Measurements from ENCODE around the gene AIFM1. TPM values are rescaled to one million over a fixed set of nuclear protein-coding genes. Genes with fewer than 3 reads are reported as not detected.

The AIFM1 gene
- total RNA-seq (29.7 and 30.6 TPM in 2 replicates), polyA plus RNA-seq (17.2 and 23.7 TPM in 2 replicates), polyA minus RNA-seq (20.1 and 23.0 TPM in 2 replicates), Bru-seq, nascent RNA (percentile 56 among the genes with signal in this experiment), BruChase-seq, experiment 1, labeled RNA remaining after a 6-hour chase (percentile 70 among the genes with signal in this experiment), BruChase-seq, experiment 2, labeled RNA remaining after a 2-hour chase (percentile 65 among the genes with signal in this experiment)
- polyA plus RNA-seq (2011; cell fraction: cytosol; rRNA removed) = 24.7 and 29.3 TPM in 2 replicates
- polyA plus RNA-seq (2011; cell fraction: nucleus; rRNA removed) = 22.8 and 29.3 TPM in 2 replicates
- 40.2 and 40.8 TPM in 2 replicates for polyA plus RNA-seq (2012)
- 26.1 TPM for polyA minus RNA-seq (2011; cell fraction: cytosol; rRNA and poly(A)+ RNA removed)
- polyA minus RNA-seq (2011; cell fraction: nucleus; rRNA and poly(A)+ RNA removed) = 5.7 and 7.1 TPM in 2 replicates
- long read RNA-seq, transcript AIFM1-201 (16 exons, 2,260 nt) = major isoform, 105 of 124 reads
- long read RNA-seq, partial matches to known transcripts = 11 of 124 reads
- long read RNA-seq, other reads (novel, unspliced or antisense) = 7 of 124 reads

DNA sequence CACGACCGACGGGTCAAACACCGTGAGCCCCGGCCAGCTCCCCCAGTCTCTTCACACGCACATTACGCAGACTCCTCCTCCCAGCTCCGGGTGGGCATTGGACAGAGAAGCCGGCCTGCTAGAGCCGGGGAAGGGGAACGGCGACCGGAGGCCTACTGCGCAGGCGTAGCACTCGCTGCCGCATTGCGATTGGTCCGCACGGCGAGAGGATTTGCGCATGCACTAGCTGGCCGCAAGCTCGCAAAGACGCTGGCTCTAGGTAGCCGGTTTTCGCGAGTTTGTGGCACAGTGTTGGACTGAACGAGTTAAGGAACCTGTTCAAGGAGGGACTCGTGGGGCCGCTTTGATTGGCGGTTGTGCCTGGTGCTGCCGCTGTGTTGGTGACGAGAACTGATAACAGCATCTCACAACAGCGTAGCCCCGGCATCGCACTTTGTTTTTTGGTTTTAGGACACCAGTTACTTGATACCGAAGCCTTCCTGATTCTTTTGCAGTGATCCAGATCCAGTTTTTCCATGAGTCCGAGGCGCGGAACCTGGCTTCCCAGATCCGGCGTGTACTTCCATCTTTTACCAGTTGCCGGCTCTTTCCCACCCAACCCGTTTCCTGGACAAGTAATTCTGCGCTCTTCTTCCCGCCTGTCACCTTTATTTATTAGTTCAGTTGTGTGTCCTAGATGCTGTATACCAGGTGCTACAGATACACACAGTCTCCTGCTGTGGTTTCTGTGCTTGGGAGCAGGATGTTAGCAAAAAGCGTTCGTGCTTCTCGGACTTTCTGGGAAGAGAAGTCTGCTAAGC lies at the start of gene AIFM1:
TSS of gene AIFM1 (minus strand) at position 139 of the 800 bp plus-strand sequence. CDS start 185 bp downstream, outside the sequence.
- H3K9ac ChIP-seq (replicated peaks; ENCODE audit: extremely low read depth, insufficient read depth, low read length) = peak within 1 kb of the TSS; percentile 84
- intact Hi-C loops (cut with micrococcal nuclease) = loop anchor here (1.0 to 2.0 kb wide), 3 partner anchors 26 to 81 kb away; no protein-coding TSS in a partner anchor
- H2AFZ ChIP-seq (ENCODE audit: low read depth, low read length) = peak within 1 kb of the TSS; percentile 78
- no peaks in the 10 kb centered on the region for H4K20me1 ChIP-seq (replicated peaks; ENCODE audit: control insufficient read depth, extremely low read depth, insufficient read depth, low read length)
- H3K27me3 ChIP-seq (ENCODE audit: control insufficient read depth in 2 of 2, insufficient read depth in 2 of 2, low read length in 2 of 2) = no peaks in the 10 kb centered on the region
- DNase-seq (ENCODE audit: low read depth, low spot score) = peak; percentile 98
- ChIA-PET CTCF (interaction anchor here (0.7 to 1.4 kb wide), 5 partner anchors 10 to 87 kb away, joined by 3 to 5 read pairs (median 3); no protein-coding TSS in a partner anchor), POLR2A (interaction anchor here (1.0 kb wide), 1 partner anchor 46 kb away, joined by 3 read pairs; no protein-coding TSS in a partner anchor)
- dilution Hi-C loops (cut with MboI; ENCODE audit: extremely low pct_ligation_motif_present, low sequenced_read_pairs) = no loop called here
- H3K9me1 ChIP-seq (replicated peaks; ENCODE audit: control insufficient read depth, extremely low read depth, insufficient read depth, low read length) = no peaks in the 10 kb centered on the region
- H3K4me1 ChIP-seq (ENCODE audit: control insufficient read depth, extremely low read depth, insufficient read depth, low read length) = peaks cover 15% of the 10 kb centered on the region
- no peaks in the 10 kb centered on the region for H3K9me3 ChIP-seq (replicated peaks; ENCODE audit: control insufficient read depth, insufficient read depth, low read length)
- peaks cover 5% of the 10 kb centered on the region for H3K79me2 ChIP-seq (ENCODE audit: control insufficient read depth, insufficient read depth, low read length)
- H3K36me3 ChIP-seq (ENCODE audit: control insufficient read depth in 2 of 2, extremely low read depth in 1 of 2, insufficient read depth in 2 of 2, low read length in 2 of 2) = no peaks in the 10 kb centered on the region
- H3K4me3 ChIP-seq (replicated peaks in 1 of 3; ENCODE audit: insufficient read depth in 1 of 3, low read depth in 1 of 3, low read length in 3 of 3) = peak within 1 kb of the TSS; percentile 60 to 91 (median 72)
- H3K4me2 ChIP-seq (ENCODE audit: insufficient read depth, low read length) = peak within 1 kb of the TSS; percentile 92
- BruUV-seq (replicated peaks) = TSS peak; percentile 71
- peak within 1 kb of the TSS; percentile 80 for H3K27ac ChIP-seq (ENCODE audit: insufficient read depth, low read depth, low read length)
- peak; percentile 94 for FAIRE-seq
- TF ChIP-seq POLR2AphosphoS5 (IDR thresholded peaks at IDR 0.05; ENCODE audit: insufficient read depth, low read depth, low read length) = peak; percentile 60
- TF ChIP-seq POLR2A (IDR thresholded peaks at IDR 0.05; ENCODE audit: low read depth, low read length) = peak; percentile 88
- TF ChIP-seq JUN (IDR thresholded peaks at IDR 0.05; ENCODE audit: borderline replicate concordance, insufficient read depth, insufficient read length, low read depth) = no peak

DNA sequence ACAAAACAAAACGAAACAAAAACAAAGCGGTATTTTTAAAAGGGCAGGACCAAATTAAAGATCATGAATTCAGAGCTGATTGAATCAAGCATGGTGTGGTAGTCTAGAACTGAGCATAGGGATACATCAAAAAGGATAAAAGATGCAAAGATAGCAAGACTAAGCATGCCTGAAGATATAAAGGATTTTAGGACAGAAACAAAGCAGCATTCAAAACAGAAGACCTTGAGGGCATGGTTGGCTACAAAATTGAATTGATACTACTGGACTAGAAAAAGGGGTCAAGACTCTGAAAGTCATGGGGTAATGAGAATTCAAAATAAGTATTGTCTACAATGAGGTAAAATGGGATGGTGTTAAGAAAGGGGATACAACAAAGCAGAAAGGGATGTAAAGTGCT lies 47.7 kb upstream of the AIFM1 start:
- Histone ChIP-seq H2AFZ (ENCODE audit: low read depth, low read length) (no peak overlapping the region), H3K9me1 (replicated peaks; ENCODE audit: control insufficient read depth, extremely low read depth, insufficient read depth, low read length) (no peaks in the 10 kb centered on the region), H3K4me3 (replicated peaks in 1 of 3; ENCODE audit: insufficient read depth in 1 of 3, low read depth in 1 of 3, low read length in 3 of 3) (no peak overlapping the region), H3K27ac (ENCODE audit: insufficient read depth, low read depth, low read length) (no peak overlapping the region), H3K36me3 (ENCODE audit: control insufficient read depth in 2 of 2, extremely low read depth in 1 of 2, insufficient read depth in 2 of 2, low read length in 2 of 2) (peaks cover 0 to 3% of the 10 kb centered on the region in 2 experiments), H4K20me1 (replicated peaks; ENCODE audit: control insufficient read depth, extremely low read depth, insufficient read depth, low read length) (no peaks in the 10 kb centered on the region), H3K27me3 (ENCODE audit: control insufficient read depth in 2 of 2, insufficient read depth in 2 of 2, low read length in 2 of 2) (no peaks in the 10 kb centered on the region), H3K9ac (replicated peaks; ENCODE audit: extremely low read depth, insufficient read depth, low read length) (no peak overlapping the region), H3K9me3 (replicated peaks; ENCODE audit: control insufficient read depth, insufficient read depth, low read length) (no peaks in the 10 kb centered on the region), H3K4me2 (ENCODE audit: insufficient read depth, low read length) (no peak overlapping the region), H3K79me2 (ENCODE audit: control insufficient read depth, insufficient read depth, low read length) (no peaks in the 10 kb centered on the region), H3K4me1 (ENCODE audit: control insufficient read depth, extremely low read depth, insufficient read depth, low read length) (no peaks in the 10 kb centered on the region)
- TF ChIP-seq EZH2 (IDR thresholded peaks at IDR 0.05; ENCODE audit: borderline replicate concordance, low read depth, low read length, severe bottlenecking) = no peak
- no peak for TF ChIP-seq GATA2 (IDR thresholded peaks at IDR 0.05; ENCODE audit: insufficient read depth, insufficient read length, low read depth, low read length)
- TF ChIP-seq, protein P1, sequence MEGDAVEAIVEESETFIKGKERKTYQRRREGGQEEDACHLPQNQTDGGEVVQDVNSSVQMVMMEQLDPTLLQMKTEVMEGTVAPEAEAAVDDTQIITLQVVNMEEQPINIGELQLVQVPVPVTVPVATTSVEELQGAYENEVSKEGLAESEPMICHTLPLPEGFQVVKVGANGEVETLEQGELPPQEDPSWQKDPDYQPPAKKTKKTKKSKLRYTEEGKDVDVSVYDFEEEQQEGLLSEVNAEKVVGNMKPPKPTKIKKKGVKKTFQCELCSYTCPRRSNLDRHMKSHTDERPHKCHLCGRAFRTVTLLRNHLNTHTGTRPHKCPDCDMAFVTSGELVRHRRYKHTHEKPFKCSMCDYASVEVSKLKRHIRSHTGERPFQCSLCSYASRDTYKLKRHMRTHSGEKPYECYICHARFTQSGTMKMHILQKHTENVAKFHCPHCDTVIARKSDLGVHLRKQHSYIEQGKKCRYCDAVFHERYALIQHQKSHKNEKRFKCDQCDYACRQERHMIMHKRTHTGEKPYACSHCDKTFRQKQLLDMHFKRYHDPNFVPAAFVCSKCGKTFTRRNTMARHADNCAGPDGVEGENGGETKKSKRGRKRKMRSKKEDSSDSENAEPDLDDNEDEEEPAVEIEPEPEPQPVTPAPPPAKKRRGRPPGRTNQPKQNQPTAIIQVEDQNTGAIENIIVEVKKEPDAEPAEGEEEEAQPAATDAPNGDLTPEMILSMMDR (IDR thresholded peaks at IDR 0.05; ENCODE audit: extremely low read depth in 1 of 2, insufficient read depth in 1 of 2, low read depth in 1 of 2, low read length in 2 of 2) = no peak
- no peak for TF ChIP-seq FOS (IDR thresholded peaks at IDR 0.05; ENCODE audit: borderline replicate concordance, insufficient read depth, low read length)
- no peak for TF ChIP-seq JUN (IDR thresholded peaks at IDR 0.05; ENCODE audit: borderline replicate concordance, insufficient read depth, insufficient read length, low read depth)
- TF ChIP-seq MYC (IDR thresholded peaks at IDR 0.05; ENCODE audit: low read depth, low read length) = no peak
- TF ChIP-seq, protein P2, sequence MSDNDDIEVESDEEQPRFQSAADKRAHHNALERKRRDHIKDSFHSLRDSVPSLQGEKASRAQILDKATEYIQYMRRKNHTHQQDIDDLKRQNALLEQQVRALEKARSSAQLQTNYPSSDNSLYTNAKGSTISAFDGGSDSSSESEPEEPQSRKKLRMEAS (IDR thresholded peaks at IDR 0.05; ENCODE audit: insufficient read depth, insufficient read length) = no peak
- no peak for TF ChIP-seq POLR2AphosphoS5 (IDR thresholded peaks at IDR 0.05; ENCODE audit: insufficient read depth, low read depth, low read length)
- TF ChIP-seq POLR2A (IDR thresholded peaks at IDR 0.05; ENCODE audit: low read depth, low read length) = no peak
- DNase-seq (ENCODE audit: low read depth, low spot score) (no peak), FAIRE-seq (no peak)
- BruUV-seq (replicated peaks) = no TSS peak
- dilution Hi-C loops (cut with MboI; ENCODE audit: extremely low pct_ligation_motif_present, low sequenced_read_pairs) = no loop called here
- intact Hi-C loops (cut with micrococcal nuclease) = no loop called here
- ChIA-PET POLR2A (no interaction called here), CTCF (no interaction called here)

All from endothelial cell of umbilical vein (primary cell).